Mesothelial cell of epicardium (in vitro differentiated cells): ENCODE results near the gene NBEA. TPM values are rescaled to one million over a fixed set of nuclear protein-coding genes. Genes with fewer than 3 reads are reported as not detected.
A peak's percentile ranks its signal among the peaks of the same experiment; 100 is the strongest.

Experiments used
- DNase-seq, 2 experiments: peaks; one replicate each; pipeline ENCODE4 v3.0.0; 2021; ENCODE audit warnings: low spot score in 2 of 2; ENCODE audit not compliant: unreplicated experiment in 2 of 2
- H3K27ac Mint-ChIP-seq: 2 replicates; pipeline ENCODE4 v1.8.0; 2021; ENCODE audit warnings: mixed read lengths
- H3K27me3 Mint-ChIP-seq: 2 replicates; pipeline ENCODE4 v1.8.0; 2021; ENCODE audit warnings: low read depth, mixed read lengths
- H3K36me3 Mint-ChIP-seq: 2 replicates; pipeline ENCODE4 v1.8.0; 2021; ENCODE audit warnings: mixed read lengths
- H3K4me1 Mint-ChIP-seq: 2 replicates; pipeline ENCODE4 v1.8.0; 2021; ENCODE audit warnings: mixed read lengths
- H3K4me3 Mint-ChIP-seq: 2 replicates; pipeline ENCODE4 v1.8.0; 2021; ENCODE audit warnings: mild to moderate bottlenecking, moderate library complexity, mixed read lengths
- H3K9me3 Mint-ChIP-seq: 2 replicates; pipeline ENCODE4 v1.8.0; 2021; ENCODE audit warnings: mixed read lengths
- CTCF ChIP-seq: fragments of 200-600 bp; sonication (generic); IDR thresholded peaks from one replicate; pipeline ENCODE4 v1.5.0; 2021; ENCODE audit warnings: antibody characterized with exemption; ENCODE audit not compliant: unreplicated experiment
- total RNA-seq: library from RNA; stranded (reverse); gene quantifications from 3 replicates; pipeline ENCODE4 v1.2.1, GENCODE V29; 2021

NBEA gene
- total RNA-seq = 31.9 to 34.5 TPM (median 32.8 TPM) in 3 replicates

- peak; percentile 38 for TF ChIP-seq CTCF
- Mint-ChIP-seq H3K9me3 (no peaks in the 10 kb centered on the region), H3K27me3 (peaks cover 14% of the 10 kb centered on the region), H3K4me1 (peaks cover 30% of the 10 kb centered on the region), H3K4me3 (peak within 1 kb of the TSS; percentile 86), H3K27ac (peak within 1 kb of the TSS; percentile 88), H3K36me3 (no peaks in the 10 kb centered on the region)
- peak; percentile 75 to 89 for DNase-seq
These were observed at the start of gene NBEA for GRCh38 chr13:34941835-34942731. NBEA (plus strand) TSS chr13:34942270; CDS start chr13:34942821, 551 bp downstream.

GRCh38 chr13:34894756-34895155 is 47.3 kb upstream of the NBEA start:
- Mint-ChIP-seq H3K9me3 (no peaks in the 10 kb centered on the region), H3K4me3 (no peak overlapping the region), H3K27ac (no peak overlapping the region), H3K4me1 (no peaks in the 10 kb centered on the region), H3K27me3 (no peaks in the 10 kb centered on the region), H3K36me3 (no peaks in the 10 kb centered on the region)
- no peak for DNase-seq
- TF ChIP-seq CTCF = no peak

- Mint-ChIP-seq H3K9me3 (no peaks in the 10 kb centered on the region), H3K4me3 (no peak overlapping the region), H3K36me3 (no peaks in the 10 kb centered on the region), H3K4me1 (no peaks in the 10 kb centered on the region), H3K27ac (no peak overlapping the region), H3K27me3 (peaks cover 7% of the 10 kb centered on the region)
- DNase-seq = no peak
- TF ChIP-seq CTCF = no peak
These were observed 44.9 kb upstream of the NBEA start for GRCh38 chr13:34897220-34897619.

GRCh38 chr13:34899888-34900287 is 42.2 kb upstream of the NBEA start:
- Mint-ChIP-seq H3K27ac (no peak overlapping the region), H3K4me1 (no peaks in the 10 kb centered on the region), H3K36me3 (no peaks in the 10 kb centered on the region), H3K4me3 (no peak overlapping the region), H3K9me3 (no peaks in the 10 kb centered on the region), H3K27me3 (peaks cover 7% of the 10 kb centered on the region)
- no peak for DNase-seq
- no peak for TF ChIP-seq CTCF

- Mint-ChIP-seq H3K4me3 (no peak overlapping the region), H3K36me3 (no peaks in the 10 kb centered on the region), H3K9me3 (no peaks in the 10 kb centered on the region), H3K27me3 (peaks cover 7% of the 10 kb centered on the region), H3K27ac (no peak overlapping the region), H3K4me1 (no peaks in the 10 kb centered on the region)
- no peak for TF ChIP-seq CTCF
- no peak for DNase-seq
These were observed 41.8 kb upstream of the NBEA start for GRCh38 chr13:34900288-34900739.
